NB4 (cell line): Measurements from ENCODE around the gene CACNA1D.

Source experiments
- MYC ChIP-seq: IDR thresholded peaks from 2 replicates; pipeline ENCODE4 v1.6.1; 2011; ENCODE audit warnings: low read depth, low read length
- POLR2A ChIP-seq: IDR thresholded peaks from 2 replicates; pipeline ENCODE4 v1.6.1; 2011; ENCODE audit warnings: mild to moderate bottlenecking; ENCODE audit not compliant: insufficient read length; ENCODE audit errors: extremely low read depth
- TF ChIP-seq, protein P1 (sequence below): IDR thresholded peaks from one replicate; pipeline ENCODE4 v1.5.1; 2012; ENCODE audit warnings: low read depth, low read length
- TF ChIP-seq, protein P2 (sequence below): IDR thresholded peaks from 2 replicates; pipeline ENCODE4 v1.6.1; 2011; ENCODE audit warnings: low read depth, low read length

DNA sequence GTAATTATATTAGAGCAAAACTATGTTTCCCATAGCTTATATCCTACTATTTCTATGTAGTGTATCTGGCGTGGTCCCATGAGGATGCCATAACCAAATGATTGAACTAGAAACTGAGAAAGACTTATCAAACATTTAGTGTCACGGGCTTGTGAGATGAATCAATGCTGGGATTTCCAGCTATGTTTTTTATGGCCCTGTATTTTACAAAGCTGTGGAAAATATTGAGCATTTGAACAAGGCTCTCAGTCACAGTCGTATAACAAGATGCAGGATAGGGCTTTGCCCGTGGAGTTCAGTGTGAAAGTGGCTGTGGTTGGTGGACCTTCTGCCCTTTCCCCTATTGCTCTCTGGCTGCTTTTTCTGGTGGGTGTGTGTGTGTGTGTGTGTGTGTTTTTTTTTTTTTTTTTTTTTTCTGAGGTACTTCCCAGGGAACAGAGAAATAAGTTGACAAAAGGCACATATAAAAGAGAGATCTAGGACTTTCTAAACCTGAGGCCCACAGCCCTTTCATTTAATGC lies 60.7 kb downstream of the CACNA1D start:
- TF ChIP-seq, protein P1, sequence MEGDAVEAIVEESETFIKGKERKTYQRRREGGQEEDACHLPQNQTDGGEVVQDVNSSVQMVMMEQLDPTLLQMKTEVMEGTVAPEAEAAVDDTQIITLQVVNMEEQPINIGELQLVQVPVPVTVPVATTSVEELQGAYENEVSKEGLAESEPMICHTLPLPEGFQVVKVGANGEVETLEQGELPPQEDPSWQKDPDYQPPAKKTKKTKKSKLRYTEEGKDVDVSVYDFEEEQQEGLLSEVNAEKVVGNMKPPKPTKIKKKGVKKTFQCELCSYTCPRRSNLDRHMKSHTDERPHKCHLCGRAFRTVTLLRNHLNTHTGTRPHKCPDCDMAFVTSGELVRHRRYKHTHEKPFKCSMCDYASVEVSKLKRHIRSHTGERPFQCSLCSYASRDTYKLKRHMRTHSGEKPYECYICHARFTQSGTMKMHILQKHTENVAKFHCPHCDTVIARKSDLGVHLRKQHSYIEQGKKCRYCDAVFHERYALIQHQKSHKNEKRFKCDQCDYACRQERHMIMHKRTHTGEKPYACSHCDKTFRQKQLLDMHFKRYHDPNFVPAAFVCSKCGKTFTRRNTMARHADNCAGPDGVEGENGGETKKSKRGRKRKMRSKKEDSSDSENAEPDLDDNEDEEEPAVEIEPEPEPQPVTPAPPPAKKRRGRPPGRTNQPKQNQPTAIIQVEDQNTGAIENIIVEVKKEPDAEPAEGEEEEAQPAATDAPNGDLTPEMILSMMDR, result no peak
- TF ChIP-seq POLR2A, result no peak
- TF ChIP-seq MYC, result no peak
- TF ChIP-seq, protein P2, sequence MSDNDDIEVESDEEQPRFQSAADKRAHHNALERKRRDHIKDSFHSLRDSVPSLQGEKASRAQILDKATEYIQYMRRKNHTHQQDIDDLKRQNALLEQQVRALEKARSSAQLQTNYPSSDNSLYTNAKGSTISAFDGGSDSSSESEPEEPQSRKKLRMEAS, result no peak
